ENCODE data around the gene CIBAR2. TPM values are rescaled to one million over a fixed set of nuclear protein-coding genes. Genes with fewer than 3 reads are reported as not detected.

The CIBAR2 gene
- total RNA-seq, 4 donors from 2014 or later, result not detected

DNA sequence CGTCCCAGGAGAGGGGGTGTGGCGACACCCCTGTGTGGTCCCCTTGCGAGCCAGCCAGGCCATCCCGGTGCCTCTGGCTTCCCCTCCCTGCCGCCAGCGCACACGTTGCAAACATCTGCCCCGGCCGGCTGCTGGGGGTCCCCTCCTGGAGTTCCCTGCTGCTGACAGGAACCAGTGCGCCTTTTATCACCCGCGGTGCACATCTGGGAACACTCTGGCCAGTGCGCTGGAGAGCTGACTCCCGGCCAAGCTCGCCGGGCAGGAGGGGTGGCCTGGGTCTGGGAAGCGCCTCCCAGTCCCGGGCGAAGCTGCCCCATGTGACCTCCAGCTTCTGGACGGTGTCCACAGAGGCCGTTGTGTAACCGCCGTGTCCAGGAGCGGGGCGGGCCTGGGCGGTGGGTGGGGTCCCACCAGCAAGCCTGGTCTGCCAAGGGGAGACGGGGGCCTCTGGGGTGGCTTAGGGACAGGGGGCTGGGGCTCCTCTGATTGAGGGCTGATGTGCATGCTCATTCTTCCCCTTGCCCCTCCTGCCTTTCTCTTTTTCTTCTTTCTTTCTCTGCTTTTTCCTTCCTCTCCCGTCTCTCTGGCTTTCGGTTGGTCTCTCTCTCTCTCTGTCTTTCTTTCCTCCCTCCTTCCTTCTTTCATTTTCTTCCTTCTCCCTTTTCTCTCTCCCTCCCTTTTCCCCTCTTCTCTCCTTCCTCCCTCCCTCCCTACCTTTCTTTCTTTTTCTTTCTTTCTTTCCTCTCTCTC is 25.2 kb upstream of the CIBAR2 start:
- Histone ChIP-seq H3K27me3 (no peaks in the 10 kb centered on the region), H3K4me1 (peaks cover 13 to 43% of the 10 kb centered on the region in 2 donors), H3K27ac (peak overlapping the region; percentile 9 to 79 (median 70)), H3K4me3 (replicated peaks in 1 of 3) (peak overlapping the region in 1 of 3 donors; percentile 28), H3K9me3 (no peaks in the 10 kb centered on the region), H3K36me3 (no peaks in the 10 kb centered on the region)
- TF ChIP-seq CTCF (IDR thresholded peaks at IDR 0.05) (no peak), POLR2A (IDR thresholded peaks at IDR 0.05) (peak in 1 of 2 donors; percentile 20)
- 5% methylated on average over 5 to 6 of the region's 29 CpGs for WGBS, 2 donors
- intact Hi-C loops (cut with DNase I), result no loop called here
- DNase-seq, result peak; percentile 95 to 96

- Histone ChIP-seq H3K4me1 (peaks cover 13 to 36% of the 10 kb centered on the region in 2 donors), H3K36me3 (no peaks in the 10 kb centered on the region), H3K9me3 (no peaks in the 10 kb centered on the region), H3K4me3 (replicated peaks in 1 of 3) (peak overlapping the region in 1 of 3 donors; percentile 28), H3K27me3 (no peaks in the 10 kb centered on the region), H3K27ac (peak overlapping the region; percentile 42 to 79 (median 70))
- 75 to 79% methylated on average over 14 to 15 of the region's 17 CpGs for WGBS, 2 donors
- no peak for TF ChIP-seq POLR2A (IDR thresholded peaks at IDR 0.05)
- TF ChIP-seq CTCF (IDR thresholded peaks at IDR 0.05), result no peak
- peak; percentile 33 to 37 for DNase-seq
- intact Hi-C loops (cut with DNase I), result no loop called here
Observed at GRCh38 chr16:85136702-85137322, 24.5 kb upstream of the CIBAR2 start.

DNA sequence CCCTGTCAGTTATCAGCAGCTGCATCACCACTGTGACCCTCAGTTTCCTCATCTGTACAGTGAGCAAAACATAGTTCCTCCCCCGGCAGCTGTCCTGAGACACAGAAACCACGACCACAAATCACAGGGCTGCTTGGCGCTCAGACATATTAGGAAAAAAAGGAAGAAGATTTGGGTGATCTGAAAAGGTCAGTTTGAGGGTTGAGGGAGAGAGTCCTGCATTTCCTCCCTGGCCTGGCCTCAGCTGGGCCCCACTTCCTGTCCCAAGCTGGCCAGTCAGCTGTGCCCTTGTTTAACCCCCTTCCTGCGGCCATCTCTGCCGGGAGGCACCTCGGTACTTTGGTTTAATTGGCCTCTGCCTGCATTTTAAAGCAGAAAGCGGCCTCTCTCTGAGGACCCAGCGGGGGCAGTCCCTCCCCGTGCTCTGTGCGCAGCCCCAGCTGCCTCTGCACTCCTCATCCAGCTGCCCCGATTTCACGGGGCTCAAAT is 24.0 kb upstream of the CIBAR2 start:
- Histone ChIP-seq H3K27me3 (no peaks in the 10 kb centered on the region), H3K4me3 (replicated peaks in 1 of 3) (no peak overlapping the region), H3K36me3 (no peaks in the 10 kb centered on the region), H3K4me1 (peaks cover 13 to 35% of the 10 kb centered on the region in 2 donors), H3K27ac (peak overlapping the region; percentile 42 to 79 (median 70)), H3K9me3 (no peaks in the 10 kb centered on the region)
- 81 to 84% methylated on average over 6 to 12 of the region's 12 CpGs for WGBS, 2 donors
- intact Hi-C loops (cut with DNase I), result no loop called here
- DNase-seq, result no peak
- TF ChIP-seq CTCF (IDR thresholded peaks at IDR 0.05), result no peak
- no peak for TF ChIP-seq POLR2A (IDR thresholded peaks at IDR 0.05)

DNA sequence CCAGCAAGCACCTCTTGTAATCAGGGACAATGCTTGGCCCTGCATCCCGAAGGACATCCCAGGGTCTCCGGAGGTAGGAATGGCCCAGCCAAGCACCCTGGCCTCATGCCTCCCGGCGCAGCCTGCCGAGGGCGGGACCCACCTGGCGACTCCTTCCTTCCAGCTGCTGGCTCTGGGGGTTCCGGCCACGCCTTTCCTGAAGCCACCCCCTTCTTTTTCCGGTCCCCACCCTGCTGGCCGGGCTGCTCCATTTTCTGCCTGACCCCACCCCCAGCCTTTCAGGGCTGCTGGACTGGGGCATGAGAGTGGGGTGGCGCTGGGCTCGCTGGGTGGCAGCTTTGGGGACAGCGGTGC is 22.5 kb upstream of the CIBAR2 start:
- WGBS, 2 donors, result 70 to 93% methylated on average over 7 to 9 of the region's 14 CpGs
- DNase-seq, result no peak
- H3K27me3 ChIP-seq, result no peaks in the 10 kb centered on the region
- no peaks in the 10 kb centered on the region for H3K9me3 ChIP-seq
- H3K36me3 ChIP-seq, result no peaks in the 10 kb centered on the region
- TF ChIP-seq POLR2A (IDR thresholded peaks at IDR 0.05), result no peak
- TF ChIP-seq CTCF (IDR thresholded peaks at IDR 0.05), result no peak
- H3K4me3 ChIP-seq (replicated peaks in 1 of 3), result no peak overlapping the region
- peaks cover 16 to 49% of the 10 kb centered on the region in 2 donors for H3K4me1 ChIP-seq
- no peak overlapping the region for H3K27ac ChIP-seq
- intact Hi-C loops (cut with DNase I), result no loop called here
